Spleen (tissue), 11 donors: ENCODE results near the gene ZNF804B. TPM values are rescaled to one million over a fixed set of nuclear protein-coding genes. Genes with fewer than 3 reads are reported as not detected.

ENCODE experiments used
- DNase-seq: peaks from one replicate; pipeline ENCODE4 v3.0.0-alpha.2; 2020
- H3K27ac ChIP-seq, 8 donors: fragments of 200-600 bp; sonication (generic) in 7 of 8; 1 replicate in 4 of 8; 2 replicates in 4 of 8; pipeline versions ENCODE4 v1.5.0 to v1.8.0; 2016 to 2021; ENCODE audit warnings: inconsistent platforms in 4 of 8, mild to moderate bottlenecking in 4 of 8, moderate library complexity in 1 of 8
- H3K27me3 ChIP-seq, 7 donors: fragments of 200-600 bp; sonication (generic) in 6 of 7; replicated peaks in 1 of 7; 1 replicate in 4 of 7; 2 replicates in 3 of 7; pipeline versions ENCODE4 v1.5.0 to v1.8.0; 2016 to 2021; ENCODE audit warnings: inconsistent platforms in 3 of 7, mild to moderate bottlenecking in 1 of 7
- H3K36me3 ChIP-seq, 6 donors: fragments of 200-600 bp; sonication (generic) in 5 of 6; 1 replicate in 4 of 6; 2 replicates in 2 of 6; pipeline versions ENCODE4 v1.5.0 to v1.8.0; 2016 to 2021; ENCODE audit warnings: inconsistent platforms in 2 of 6
- H3K4me1 ChIP-seq, 6 donors: fragments of 200-600 bp; sonication (generic) in 5 of 6; 1 replicate in 3 of 6; 2 replicates in 3 of 6; pipeline versions ENCODE4 v1.5.0 to v1.8.0; 2016 to 2021; ENCODE audit warnings: inconsistent platforms in 3 of 6
- H3K4me3 ChIP-seq, 8 donors: fragments of 200-600 bp; sonication (generic) in 7 of 8; 1 replicate in 4 of 8; 2 replicates in 4 of 8; pipeline versions ENCODE4 v1.5.0 to v1.8.0; 2016 to 2021; ENCODE audit warnings: inconsistent platforms in 4 of 8, mild to moderate bottlenecking in 4 of 8, moderate library complexity in 2 of 8
- H3K9me3 ChIP-seq, 8 donors: fragments of 200-600 bp; sonication (generic) in 7 of 8; 1 replicate in 4 of 8; 2 replicates in 4 of 8; pipeline versions ENCODE4 v1.5.0 to v1.8.0; 2016 to 2021; ENCODE audit warnings: inconsistent platforms in 4 of 8
- POLR2A ChIP-seq, 3 donors: fragments of 450-650 bp; IDR thresholded peaks; one replicate each; pipeline ENCODE4 v1.5.1; 2017; ENCODE audit warnings: antibody characterized with exemption in 3 of 3, mild to moderate bottlenecking in 1 of 3
- POLR2AphosphoS5 ChIP-seq, 3 donors: sonication (generic); formaldehyde crosslinking; IDR thresholded peaks; one replicate each; pipeline ENCODE4 v1.5.1; 2017; ENCODE audit warnings: antibody characterized with exemption in 3 of 3
- WGBS, 5 donors: extraction: QIAGEN DNeasy Blood & Tissue Kit in 3 of 5; methylation state at CpG; one replicate each; pipeline versions ENCODE4 v1.1.5 to v1.1.7; 2013 to 2018; 5-methylcytosine and 5-hydroxymethylcytosine counted together
- intact Hi-C: fragments of 100-400 bp; cut with DNase I; formaldehyde crosslinking; loops from one replicate; pipeline ENCODE4 v1.15.0; 2023; ENCODE audit warnings: low total_unique reads
- polyA plus RNA-seq, 3 donors: library from polyadenylated mRNA; stranded (reverse); fragments of 200-250 nt; gene quantifications; one replicate each; pipeline ENCODE4 v1.2.1, GENCODE V29; 2013
- total RNA-seq, 7 donors: library from RNA; depleted of rRNA in 3 of 7; stranded (reverse); fragments of >200 nt in 3 of 7; fragmentation: NEBNext Ultra II Directional in 4 of 7; extraction: Animal tissue kit (Norgen Biotek cat#: 25700) in 4 of 7; gene quantifications; one replicate each; pipeline versions ENCODE4 v1.1.0 to v1.2.1, GENCODE V29; 2016 to 2021
- TF ChIP-seq, protein P1 (sequence below), 11 experiments: fragments of 200-600 bp in 7 of 11; fragments of 450-650 bp in 4 of 11; sonication (generic) in 4 of 11; IDR thresholded peaks in 8 of 11; conservative IDR thresholded peaks in 3 of 11; 1 replicate in 7 of 11; 2 replicates in 4 of 11; pipeline versions ENCODE4 v1.4.0 to v1.8.0; 2016 to 2021; ENCODE audit warnings: antibody characterized with exemption in 11 of 11, inconsistent platforms in 4 of 11, mild to moderate bottlenecking in 1 of 11
- donor health status: healthy with polysubstance abuse.
- donor health status: DM: no; HTN: no; CAD: no; lungs with moderate emphysema.
- donor health status: DM: no; HTN: no; CAD: no.
- donor health status: Bipolar disorder and iron deficiency.
- donor health status: healthy.
- donor health status: DM: no; HTN: no; CAD: no.
- donor health status: DM: yes; HTN: yes; CAD: no.

The ZNF804B gene
- total and polyA plus RNA-seq, 10 donors = not detected

DNA sequence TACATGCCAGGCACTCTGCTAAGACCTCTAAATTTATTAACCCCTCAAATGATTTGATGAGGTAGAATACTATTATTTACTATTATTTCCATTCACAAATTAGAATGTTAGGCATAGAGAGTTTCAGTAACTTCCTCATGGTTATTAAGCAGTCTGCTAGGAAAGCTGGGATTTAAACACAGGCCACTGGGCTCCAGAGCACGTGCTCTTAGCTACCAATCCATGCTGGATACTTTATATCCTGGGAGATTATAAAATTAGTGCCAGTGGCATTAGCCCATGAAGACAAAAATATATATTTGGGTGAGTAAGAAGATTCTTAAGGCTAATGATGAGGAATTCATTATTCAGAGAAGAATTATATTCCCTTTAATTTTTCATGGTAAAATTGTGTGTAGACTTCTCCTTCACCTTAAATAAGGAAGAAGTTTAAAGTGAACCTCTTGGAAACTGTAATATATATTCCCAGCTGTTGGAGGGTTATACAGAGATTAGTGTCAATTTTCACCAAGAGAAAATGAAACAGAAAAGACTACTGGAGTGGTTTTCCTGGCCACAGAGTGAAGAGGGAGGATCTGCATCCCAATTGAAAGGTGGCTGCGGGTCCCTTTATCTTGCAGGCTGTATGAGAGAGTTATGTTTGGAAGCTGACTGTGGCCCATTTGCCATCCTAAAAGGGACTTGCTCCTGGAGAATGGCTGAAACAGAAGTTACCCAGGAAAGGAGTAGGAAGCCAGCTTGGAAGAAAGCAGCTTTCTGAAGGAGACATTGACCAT lies 370.3 kb downstream of the ZNF804B start:
- DNase-seq = no peak
- 54 to 75% (median 70%) methylated on average over 2 of the region's 2 CpGs for WGBS, 5 donors
- H3K9me3 ChIP-seq = no peaks in the 10 kb centered on the region
- no peaks in the 10 kb centered on the region for H3K27me3 ChIP-seq
- H3K27ac ChIP-seq = no peak overlapping the region
- TF ChIP-seq POLR2A (IDR thresholded peaks at IDR 0.05) (no peak), POLR2AphosphoS5 (IDR thresholded peaks at IDR 0.05) (no peak)
- TF ChIP-seq, protein P1, sequence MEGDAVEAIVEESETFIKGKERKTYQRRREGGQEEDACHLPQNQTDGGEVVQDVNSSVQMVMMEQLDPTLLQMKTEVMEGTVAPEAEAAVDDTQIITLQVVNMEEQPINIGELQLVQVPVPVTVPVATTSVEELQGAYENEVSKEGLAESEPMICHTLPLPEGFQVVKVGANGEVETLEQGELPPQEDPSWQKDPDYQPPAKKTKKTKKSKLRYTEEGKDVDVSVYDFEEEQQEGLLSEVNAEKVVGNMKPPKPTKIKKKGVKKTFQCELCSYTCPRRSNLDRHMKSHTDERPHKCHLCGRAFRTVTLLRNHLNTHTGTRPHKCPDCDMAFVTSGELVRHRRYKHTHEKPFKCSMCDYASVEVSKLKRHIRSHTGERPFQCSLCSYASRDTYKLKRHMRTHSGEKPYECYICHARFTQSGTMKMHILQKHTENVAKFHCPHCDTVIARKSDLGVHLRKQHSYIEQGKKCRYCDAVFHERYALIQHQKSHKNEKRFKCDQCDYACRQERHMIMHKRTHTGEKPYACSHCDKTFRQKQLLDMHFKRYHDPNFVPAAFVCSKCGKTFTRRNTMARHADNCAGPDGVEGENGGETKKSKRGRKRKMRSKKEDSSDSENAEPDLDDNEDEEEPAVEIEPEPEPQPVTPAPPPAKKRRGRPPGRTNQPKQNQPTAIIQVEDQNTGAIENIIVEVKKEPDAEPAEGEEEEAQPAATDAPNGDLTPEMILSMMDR (IDR thresholded peaks at IDR 0.05 in 8 of 11, conservative IDR thresholded peaks at IDR 0.05 in 3 of 11) = no peak
- H3K36me3 ChIP-seq = no peaks in the 10 kb centered on the region
- H3K4me1 ChIP-seq = no peaks in the 10 kb centered on the region
- H3K4me3 ChIP-seq = no peak overlapping the region
- intact Hi-C loops = no loop called here

DNA sequence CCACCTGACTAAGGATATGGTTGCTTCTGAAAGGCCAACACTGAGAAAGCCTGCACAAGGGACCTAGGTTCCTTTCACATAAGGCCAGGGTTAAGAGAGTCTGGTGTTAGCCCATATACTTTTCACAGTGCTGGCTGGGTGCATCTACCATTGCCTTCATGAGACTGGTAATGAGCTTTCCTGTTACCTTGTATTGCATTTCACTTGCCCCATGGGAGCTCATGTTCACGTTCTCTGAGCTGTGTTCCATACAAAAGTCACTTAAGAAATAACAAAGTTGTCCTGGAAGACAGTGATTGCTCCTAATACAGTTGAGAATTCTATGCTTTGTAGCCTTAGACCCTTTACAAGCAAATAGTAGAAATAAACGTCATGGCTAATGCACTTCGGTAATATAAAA lies 373.9 kb downstream of the ZNF804B start:
- Histone ChIP-seq H3K4me1 (no peaks in the 10 kb centered on the region), H3K9me3 (peaks cover 0 to 14% (median 5%) of the 10 kb centered on the region in 8 donors), H3K36me3 (no peaks in the 10 kb centered on the region), H3K4me3 (no peak overlapping the region), H3K27me3 (no peaks in the 10 kb centered on the region), H3K27ac (no peak overlapping the region)
- WGBS, 5 donors = 66 to 83% (median 75%) methylated on average over 3 of the region's 3 CpGs
- TF ChIP-seq, protein P1 (IDR thresholded peaks at IDR 0.05 in 8 of 11, conservative IDR thresholded peaks at IDR 0.05 in 3 of 11) = no peak
- no peak for TF ChIP-seq POLR2A (IDR thresholded peaks at IDR 0.05)
- no peak for TF ChIP-seq POLR2AphosphoS5 (IDR thresholded peaks at IDR 0.05)
- DNase-seq = no peak
- intact Hi-C loops = no loop called here

DNA sequence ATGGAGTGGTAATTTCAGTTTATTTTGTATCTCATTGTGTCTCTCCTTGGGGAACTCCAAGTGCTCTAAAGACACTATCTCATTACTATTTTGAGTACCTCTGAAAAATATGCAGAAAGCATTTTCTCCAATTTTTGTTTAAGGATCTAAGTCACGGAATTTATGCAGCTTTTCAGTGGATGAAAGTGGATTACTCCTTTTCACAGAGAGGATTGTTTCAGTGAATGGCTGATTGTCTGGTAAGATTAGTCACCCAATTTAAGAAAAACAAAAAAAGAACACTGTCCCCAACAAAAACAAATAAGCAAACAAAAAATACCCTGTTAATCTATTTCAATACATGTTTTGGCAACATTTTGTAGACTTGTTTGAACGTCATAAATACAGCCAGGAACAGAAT lies 374.3 kb downstream of the ZNF804B start:
- no peak for DNase-seq
- Histone ChIP-seq H3K27ac (no peak overlapping the region), H3K4me3 (no peak overlapping the region), H3K9me3 (peaks cover 0 to 18% (median 5%) of the 10 kb centered on the region in 8 donors), H3K4me1 (no peaks in the 10 kb centered on the region), H3K27me3 (no peaks in the 10 kb centered on the region), H3K36me3 (no peaks in the 10 kb centered on the region)
- intact Hi-C loops = no loop called here
- WGBS, 5 donors = 44 to 63% (median 52%) methylated on average over 2 of the region's 2 CpGs
- TF ChIP-seq POLR2A (IDR thresholded peaks at IDR 0.05) (no peak), POLR2AphosphoS5 (IDR thresholded peaks at IDR 0.05) (no peak)
- TF ChIP-seq, protein P1 (IDR thresholded peaks at IDR 0.05 in 8 of 11, conservative IDR thresholded peaks at IDR 0.05 in 3 of 11) = no peak

DNA sequence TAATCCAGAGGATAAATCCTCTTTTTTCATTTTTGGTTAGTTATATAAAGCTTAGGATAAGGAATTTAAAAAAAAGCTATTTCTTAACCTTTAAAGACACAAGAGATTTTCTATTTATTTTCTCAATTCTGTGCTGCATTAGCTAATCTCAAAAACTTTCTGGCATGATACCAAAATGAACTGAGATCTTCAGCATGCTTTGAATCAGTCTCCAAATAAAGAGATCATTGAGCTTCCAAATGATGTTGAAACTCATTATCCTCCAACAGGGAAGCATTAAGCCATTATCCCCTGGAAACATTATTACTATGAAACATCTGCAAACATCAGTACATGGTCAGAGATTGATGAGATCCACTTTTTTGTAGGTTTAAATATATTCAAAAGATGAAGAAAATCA lies 386.3 kb downstream of the ZNF804B start:
- Histone ChIP-seq H3K4me1 (no peaks in the 10 kb centered on the region), H3K4me3 (no peak overlapping the region), H3K27ac (no peak overlapping the region), H3K27me3 (no peaks in the 10 kb centered on the region), H3K36me3 (no peaks in the 10 kb centered on the region), H3K9me3 (peaks cover 0 to 24% (median 10%) of the 10 kb centered on the region in 8 donors)
- TF ChIP-seq POLR2A (IDR thresholded peaks at IDR 0.05) (no peak), POLR2AphosphoS5 (IDR thresholded peaks at IDR 0.05) (no peak)
- no peak for DNase-seq
- intact Hi-C loops = no loop called here
